ENCODE measurements around the gene ZMYM4.

DNA sequence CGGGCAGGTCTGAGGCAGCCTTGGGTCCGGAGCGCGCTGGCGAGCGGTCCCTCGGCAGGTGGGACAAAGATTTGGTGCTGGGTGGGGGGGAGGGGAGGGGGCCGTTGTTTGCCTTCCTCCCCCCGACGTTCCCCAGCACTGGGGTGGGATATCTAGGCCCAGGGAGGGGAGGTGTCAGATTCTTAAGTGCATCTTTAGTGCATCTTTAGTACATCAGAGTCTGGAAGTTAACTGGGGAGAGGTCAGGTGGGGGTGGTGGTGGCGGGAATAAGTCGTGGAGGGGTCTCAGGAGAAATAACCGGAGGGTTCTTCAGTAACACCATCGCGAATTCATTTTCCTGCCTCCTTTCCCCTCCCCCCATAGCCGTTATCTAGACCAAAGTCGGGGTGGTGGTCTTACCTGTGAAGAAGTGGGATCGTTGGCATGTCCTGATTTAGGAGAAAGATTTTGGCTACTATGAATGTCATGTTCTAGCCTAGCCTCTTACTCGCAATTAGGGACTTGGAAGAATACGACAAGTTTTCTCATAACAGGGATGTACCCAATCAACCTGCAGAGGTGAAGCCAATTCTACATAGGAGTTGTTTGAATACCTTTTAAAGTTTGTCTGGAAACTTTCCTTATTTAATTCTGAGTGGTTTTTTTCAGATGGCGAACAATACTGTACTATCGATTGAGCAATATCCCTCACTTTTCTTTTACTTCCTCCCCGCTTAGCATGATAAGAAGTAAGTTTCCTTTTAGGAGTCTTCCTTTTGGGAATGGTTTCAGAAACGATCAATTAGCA, 886 bp downstream of the ZMYM4 start:
- TF ChIP-seq, protein P1, sequence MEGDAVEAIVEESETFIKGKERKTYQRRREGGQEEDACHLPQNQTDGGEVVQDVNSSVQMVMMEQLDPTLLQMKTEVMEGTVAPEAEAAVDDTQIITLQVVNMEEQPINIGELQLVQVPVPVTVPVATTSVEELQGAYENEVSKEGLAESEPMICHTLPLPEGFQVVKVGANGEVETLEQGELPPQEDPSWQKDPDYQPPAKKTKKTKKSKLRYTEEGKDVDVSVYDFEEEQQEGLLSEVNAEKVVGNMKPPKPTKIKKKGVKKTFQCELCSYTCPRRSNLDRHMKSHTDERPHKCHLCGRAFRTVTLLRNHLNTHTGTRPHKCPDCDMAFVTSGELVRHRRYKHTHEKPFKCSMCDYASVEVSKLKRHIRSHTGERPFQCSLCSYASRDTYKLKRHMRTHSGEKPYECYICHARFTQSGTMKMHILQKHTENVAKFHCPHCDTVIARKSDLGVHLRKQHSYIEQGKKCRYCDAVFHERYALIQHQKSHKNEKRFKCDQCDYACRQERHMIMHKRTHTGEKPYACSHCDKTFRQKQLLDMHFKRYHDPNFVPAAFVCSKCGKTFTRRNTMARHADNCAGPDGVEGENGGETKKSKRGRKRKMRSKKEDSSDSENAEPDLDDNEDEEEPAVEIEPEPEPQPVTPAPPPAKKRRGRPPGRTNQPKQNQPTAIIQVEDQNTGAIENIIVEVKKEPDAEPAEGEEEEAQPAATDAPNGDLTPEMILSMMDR (IDR thresholded peaks at IDR 0.05), result no peak
- TF ChIP-seq POLR2AphosphoS5 (IDR thresholded peaks at IDR 0.05), result no peak
- no peak for TF ChIP-seq EP300 (IDR thresholded peaks at IDR 0.05)

Measured in upper lobe of left lung (tissue), 4 donors.